ENCODE results near the gene PTGER2.

The PTGER2 gene

GRCh38 chr14:52365071-52365470 lies 51.0 kb downstream of the PTGER2 start:
- H3K9ac ChIP-seq (ENCODE audit: low read length), result no peak overlapping the region
- peaks cover 7% of the 10 kb centered on the region for H3K4me1 ChIP-seq (ENCODE audit: control insufficient read depth, insufficient read depth, low read length)
- H3K27me3 ChIP-seq (ENCODE audit: control insufficient read depth, insufficient read depth, low read length), result no peaks in the 10 kb centered on the region
- H3K9me3 ChIP-seq (ENCODE audit: control insufficient read depth, low read length), result no peaks in the 10 kb centered on the region
- H3K36me3 ChIP-seq (ENCODE audit: control insufficient read depth, insufficient read depth, low read length), result no peaks in the 10 kb centered on the region
- H3K4me3 ChIP-seq (ENCODE audit: low read length), result no peak overlapping the region

- Histone ChIP-seq H3K9me3 (ENCODE audit: control insufficient read depth, low read length) (no peaks in the 10 kb centered on the region), H3K9ac (ENCODE audit: low read length) (no peak overlapping the region), H3K27me3 (ENCODE audit: control insufficient read depth, insufficient read depth, low read length) (no peaks in the 10 kb centered on the region), H3K36me3 (ENCODE audit: control insufficient read depth, insufficient read depth, low read length) (no peaks in the 10 kb centered on the region), H3K4me3 (ENCODE audit: low read length) (no peak overlapping the region), H3K4me1 (ENCODE audit: control insufficient read depth, insufficient read depth, low read length) (no peaks in the 10 kb centered on the region)
These were observed 52.7 kb downstream of the PTGER2 start for GRCh38 chr14:52366796-52367315.

GRCh38 chr14:52369305-52369801 lies 55.2 kb downstream of the PTGER2 start:
- no peaks in the 10 kb centered on the region for H3K9me3 ChIP-seq (ENCODE audit: control insufficient read depth, low read length)
- H3K4me1 ChIP-seq (ENCODE audit: control insufficient read depth, insufficient read depth, low read length), result no peaks in the 10 kb centered on the region
- H3K9ac ChIP-seq (ENCODE audit: low read length), result no peak overlapping the region
- H3K27me3 ChIP-seq (ENCODE audit: control insufficient read depth, insufficient read depth, low read length), result no peaks in the 10 kb centered on the region
- H3K4me3 ChIP-seq (ENCODE audit: low read length), result no peak overlapping the region
- H3K36me3 ChIP-seq (ENCODE audit: control insufficient read depth, insufficient read depth, low read length), result no peaks in the 10 kb centered on the region

GRCh38 chr14:52370406-52370935 lies 56.4 kb downstream of the PTGER2 start:
- Histone ChIP-seq H3K27me3 (ENCODE audit: control insufficient read depth, insufficient read depth, low read length) (no peaks in the 10 kb centered on the region), H3K4me3 (ENCODE audit: low read length) (no peak overlapping the region), H3K9me3 (ENCODE audit: control insufficient read depth, low read length) (no peaks in the 10 kb centered on the region), H3K36me3 (ENCODE audit: control insufficient read depth, insufficient read depth, low read length) (no peaks in the 10 kb centered on the region), H3K4me1 (ENCODE audit: control insufficient read depth, insufficient read depth, low read length) (no peaks in the 10 kb centered on the region), H3K9ac (ENCODE audit: low read length) (no peak overlapping the region)

- Histone ChIP-seq H3K9ac (ENCODE audit: low read length) (no peak overlapping the region), H3K4me3 (ENCODE audit: low read length) (no peak overlapping the region), H3K27me3 (ENCODE audit: control insufficient read depth, insufficient read depth, low read length) (no peaks in the 10 kb centered on the region), H3K36me3 (ENCODE audit: control insufficient read depth, insufficient read depth, low read length) (no peaks in the 10 kb centered on the region), H3K4me1 (ENCODE audit: control insufficient read depth, insufficient read depth, low read length) (no peaks in the 10 kb centered on the region), H3K9me3 (ENCODE audit: control insufficient read depth, low read length) (no peaks in the 10 kb centered on the region)
These were observed 63.8 kb downstream of the PTGER2 start for GRCh38 chr14:52377940-52378339.
